Measurements from ENCODE around the gene F10. TPM values are rescaled to one million over a fixed set of nuclear protein-coding genes. Genes with fewer than 3 reads are reported as not detected.
"Not testable (repeated sequence)": the region's sequence is repeated elsewhere in the genome, so short reads cannot be mapped to it uniquely, and the experiment has no call there.

The F10 gene
- total RNA-seq, 4 donors from 2014 or later: 1.00 to 4.8 (median 2.4) TPM

GRCh38 chr13:113109151-113110047 is 13.2 kb upstream of the F10 start:
- H3K27ac ChIP-seq: no peak overlapping the region
- intact Hi-C loops (cut with DNase I; ENCODE audit: low total_unique reads): no loop called here
- TF ChIP-seq, protein P1, sequence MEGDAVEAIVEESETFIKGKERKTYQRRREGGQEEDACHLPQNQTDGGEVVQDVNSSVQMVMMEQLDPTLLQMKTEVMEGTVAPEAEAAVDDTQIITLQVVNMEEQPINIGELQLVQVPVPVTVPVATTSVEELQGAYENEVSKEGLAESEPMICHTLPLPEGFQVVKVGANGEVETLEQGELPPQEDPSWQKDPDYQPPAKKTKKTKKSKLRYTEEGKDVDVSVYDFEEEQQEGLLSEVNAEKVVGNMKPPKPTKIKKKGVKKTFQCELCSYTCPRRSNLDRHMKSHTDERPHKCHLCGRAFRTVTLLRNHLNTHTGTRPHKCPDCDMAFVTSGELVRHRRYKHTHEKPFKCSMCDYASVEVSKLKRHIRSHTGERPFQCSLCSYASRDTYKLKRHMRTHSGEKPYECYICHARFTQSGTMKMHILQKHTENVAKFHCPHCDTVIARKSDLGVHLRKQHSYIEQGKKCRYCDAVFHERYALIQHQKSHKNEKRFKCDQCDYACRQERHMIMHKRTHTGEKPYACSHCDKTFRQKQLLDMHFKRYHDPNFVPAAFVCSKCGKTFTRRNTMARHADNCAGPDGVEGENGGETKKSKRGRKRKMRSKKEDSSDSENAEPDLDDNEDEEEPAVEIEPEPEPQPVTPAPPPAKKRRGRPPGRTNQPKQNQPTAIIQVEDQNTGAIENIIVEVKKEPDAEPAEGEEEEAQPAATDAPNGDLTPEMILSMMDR (IDR thresholded peaks at IDR 0.05 in 4 of 5, conservative IDR thresholded peaks at IDR 0.05 in 1 of 5): no peak
- TF ChIP-seq POLR2A (IDR thresholded peaks at IDR 0.05): no peak
- H3K36me3 ChIP-seq: no peaks in the 10 kb centered on the region
- no peaks in the 10 kb centered on the region for H3K9me3 ChIP-seq
- H3K27me3 ChIP-seq: peaks cover 20 to 29% (median 27%) of the 10 kb centered on the region in 3 donors
- H3K4me3 ChIP-seq: peak overlapping the region in 1 of 4 donors; percentile 26
- DNase-seq (no peak), ATAC-seq (no peak)
- no peaks in the 10 kb centered on the region for H3K4me1 ChIP-seq
- in situ Hi-C loops (cut with MboI; ENCODE audit: low sequenced_read_pairs in 4 of 4): no loop called here

DNA sequence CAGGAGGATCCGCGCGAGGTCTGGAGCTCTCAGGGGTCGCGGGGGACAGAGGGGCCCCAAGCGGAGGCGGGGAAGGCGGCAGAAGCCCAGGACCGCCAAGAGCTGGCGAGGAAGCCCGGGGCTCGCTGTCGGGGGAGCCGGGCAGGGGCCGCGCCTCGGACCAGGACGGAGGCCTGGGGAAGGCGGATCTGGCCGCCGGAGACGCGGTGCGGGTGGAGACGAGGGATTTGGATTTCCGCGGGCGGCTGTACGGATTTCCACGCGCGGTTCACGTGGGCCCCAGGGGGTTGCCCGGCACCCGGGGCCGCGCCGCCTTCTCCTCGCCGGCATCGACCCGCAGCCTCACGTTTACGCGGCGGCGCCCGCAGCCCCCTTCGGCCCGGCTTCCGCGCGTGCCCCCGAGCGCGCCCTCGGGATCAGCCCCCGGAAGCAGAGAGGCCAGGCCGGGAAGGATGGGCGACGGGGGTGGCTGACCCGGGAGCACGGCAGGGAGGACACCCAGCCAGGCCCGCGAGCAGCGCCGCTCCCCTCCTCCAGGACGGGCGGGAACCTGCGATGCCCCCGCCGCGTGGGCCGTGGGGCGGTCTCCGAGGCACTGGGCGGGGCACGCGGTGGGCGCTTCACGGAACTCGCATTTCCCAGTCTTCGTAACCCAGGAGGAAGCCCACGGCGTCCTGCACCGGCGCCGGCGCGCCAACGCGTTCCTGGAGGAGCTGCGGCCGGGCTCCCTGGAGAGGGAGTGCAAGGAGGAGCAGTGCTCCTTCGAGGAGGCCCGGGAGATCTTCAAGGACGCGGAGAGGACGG is 12.3 kb upstream of the F10 start:
- TF ChIP-seq, protein P1 (IDR thresholded peaks at IDR 0.05 in 4 of 5, conservative IDR thresholded peaks at IDR 0.05 in 1 of 5): no peak
- no peaks in the 10 kb centered on the region for H3K4me1 ChIP-seq
- no peaks in the 10 kb centered on the region for H3K9me3 ChIP-seq
- H3K27ac ChIP-seq: no peak overlapping the region
- DNase-seq (no peak), ATAC-seq (no peak)
- H3K36me3 ChIP-seq: no peaks in the 10 kb centered on the region
- in situ Hi-C loops (cut with MboI; ENCODE audit: low sequenced_read_pairs in 4 of 4): no loop called here
- peaks cover 21 to 29% (median 26%) of the 10 kb centered on the region in 3 donors for H3K27me3 ChIP-seq
- peak overlapping the region in 3 of 4 donors; percentile 26 to 44 (median 39) for H3K4me3 ChIP-seq
- intact Hi-C loops (cut with DNase I; ENCODE audit: low total_unique reads): no loop called here

GRCh38 chr13:113110852-113111315 is 11.7 kb upstream of the F10 start:
- H3K27ac ChIP-seq: no peak overlapping the region
- TF ChIP-seq, protein P1 (IDR thresholded peaks at IDR 0.05 in 4 of 5, conservative IDR thresholded peaks at IDR 0.05 in 1 of 5): no peak
- TF ChIP-seq POLR2A (IDR thresholded peaks at IDR 0.05): no peak
- intact Hi-C loops (cut with DNase I; ENCODE audit: low total_unique reads) (no loop called here), in situ Hi-C loops (cut with MboI; ENCODE audit: low sequenced_read_pairs in 4 of 4) (no loop called here)
- no peaks in the 10 kb centered on the region for H3K36me3 ChIP-seq
- ATAC-seq (no peak), DNase-seq (no peak)
- peaks cover 26 to 29% (median 26%) of the 10 kb centered on the region in 3 donors for H3K27me3 ChIP-seq
- no peaks in the 10 kb centered on the region for H3K4me1 ChIP-seq
- peak overlapping the region in 3 of 4 donors; percentile 26 to 44 (median 39) for H3K4me3 ChIP-seq
- H3K9me3 ChIP-seq: no peaks in the 10 kb centered on the region

DNA sequence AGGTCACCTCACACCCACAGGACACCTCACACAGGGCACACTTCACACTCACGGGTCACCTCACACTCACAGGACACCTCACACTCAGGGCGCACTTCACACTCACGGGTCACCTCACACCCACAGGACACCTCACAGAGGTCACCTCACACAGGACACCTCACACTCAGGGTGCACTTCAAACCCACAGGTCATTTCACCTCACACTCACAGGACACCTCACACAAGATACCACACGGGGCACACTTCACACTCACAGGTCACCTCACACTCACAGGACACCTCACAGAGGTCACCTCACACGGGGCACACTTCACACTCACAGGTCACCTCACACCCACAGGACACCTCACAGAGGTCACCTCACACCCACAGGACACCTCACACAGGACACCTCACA is 10.8 kb upstream of the F10 start:
- peaks cover 26 to 29% (median 29%) of the 10 kb centered on the region in 3 donors for H3K27me3 ChIP-seq
- intact Hi-C loops (cut with DNase I; ENCODE audit: low total_unique reads): not testable (repeated sequence)

GRCh38 chr13:113112475-113112874 is 10.1 kb upstream of the F10 start:
- H3K27ac ChIP-seq; H3K4me1 ChIP-seq; DNase-seq; H3K36me3 ChIP-seq; in situ Hi-C loops (cut with MboI; ENCODE audit: low sequenced_read_pairs in 4 of 4); H3K9me3 ChIP-seq; H3K4me3 ChIP-seq; intact Hi-C loops (cut with DNase I; ENCODE audit: low total_unique reads); ATAC-seq: not testable (repeated sequence)
- peaks cover 26 to 29% (median 29%) of the 10 kb centered on the region in 3 donors for H3K27me3 ChIP-seq

More for the DNA sequence above, 10.8 kb upstream of the F10 start:
- in situ Hi-C loops (cut with MboI; ENCODE audit: low sequenced_read_pairs in 4 of 4); DNase-seq; H3K36me3 ChIP-seq; H3K4me1 ChIP-seq; H3K4me3 ChIP-seq; H3K9me3 ChIP-seq; ATAC-seq; H3K27ac ChIP-seq: not testable (repeated sequence)
